Raji (cell line): ENCODE data around the gene HACD1.

ENCODE experiments used
- POLR2A ChIP-seq: IDR thresholded peaks from 2 replicates; pipeline ENCODE4 v1.6.1; 2011; ENCODE audit warnings: low read depth, low read length, control low read depth; ENCODE audit not compliant: insufficient read depth

HACD1 gene

GRCh38 chr10:17617031-17617911 is at the start of gene HACD1:
Gene HACD1, minus strand, starts transcription at chr10:17617374. Its CDS starts 35 bp downstream, at chr10:17617339.
- no peak for TF ChIP-seq POLR2A

- no peak for TF ChIP-seq POLR2A
These were observed 48.6 kb upstream of the HACD1 start for GRCh38 chr10:17665747-17666146.

GRCh38 chr10:17663450-17663849 is 46.3 kb upstream of the HACD1 start:
- no peak for TF ChIP-seq POLR2A

- TF ChIP-seq POLR2A: no peak
These were observed 45.3 kb upstream of the HACD1 start for GRCh38 chr10:17662193-17663138.

- TF ChIP-seq POLR2A: no peak
These were observed 44.3 kb upstream of the HACD1 start for GRCh38 chr10:17661510-17661909.

GRCh38 chr10:17660921-17661320 is 43.7 kb upstream of the HACD1 start:
- no peak for TF ChIP-seq POLR2A

- no peak for TF ChIP-seq POLR2A
These were observed 42.2 kb upstream of the HACD1 start for GRCh38 chr10:17659365-17659764.

GRCh38 chr10:17657103-17657500 is 39.9 kb upstream of the HACD1 start:
- no peak for TF ChIP-seq POLR2A

GRCh38 chr10:17655567-17656146 is 38.5 kb upstream of the HACD1 start:
- no peak for TF ChIP-seq POLR2A

- TF ChIP-seq POLR2A: no peak
These were observed 37.8 kb upstream of the HACD1 start for GRCh38 chr10:17655009-17655408.

- TF ChIP-seq POLR2A: no peak
These were observed 35.4 kb upstream of the HACD1 start for GRCh38 chr10:17652585-17652984.

- TF ChIP-seq POLR2A: no peak
These were observed 34.7 kb upstream of the HACD1 start for GRCh38 chr10:17651896-17652295.

- no peak for TF ChIP-seq POLR2A
These were observed 33.2 kb upstream of the HACD1 start for GRCh38 chr10:17650416-17650815.

GRCh38 chr10:17649836-17650235 is 32.7 kb upstream of the HACD1 start:
- TF ChIP-seq POLR2A: no peak

- no peak for TF ChIP-seq POLR2A
These were observed 31.9 kb upstream of the HACD1 start for GRCh38 chr10:17649052-17649451.
